Left ventricle myocardium inferior (tissue), 1 donor: ENCODE data around the gene ABCC6. TPM values are rescaled to one million over a fixed set of nuclear protein-coding genes. Genes with fewer than 3 reads are reported as not detected.
"Not testable (repeated sequence)": the region's sequence is repeated elsewhere in the genome, so short reads cannot be mapped to it uniquely, and the experiment has no call there.

Experiments
- DNase-seq: peaks from one replicate; pipeline ENCODE4 v3.0.0-alpha.2; 2020
- H3K27ac ChIP-seq: fragments of 200-600 bp; replicated peaks from 2 replicates; pipeline ENCODE4 v1.8.0; 2021
- H3K27me3 ChIP-seq: fragments of 200-600 bp; 2 replicates; pipeline ENCODE4 v1.8.0; 2021; ENCODE audit warnings: low read depth
- H3K36me3 ChIP-seq: fragments of 200-600 bp; 2 replicates; pipeline ENCODE4 v1.8.0; 2021
- H3K4me1 ChIP-seq: fragments of 200-600 bp; 2 replicates; pipeline ENCODE4 v1.8.0; 2021
- H3K4me3 ChIP-seq: fragments of 200-600 bp; 2 replicates; pipeline ENCODE4 v1.8.0; 2021; ENCODE audit warnings: mild to moderate bottlenecking, moderate library complexity
- H3K9me3 ChIP-seq: fragments of 200-600 bp; replicated peaks from 2 replicates; pipeline ENCODE4 v1.8.0; 2021
- CTCF ChIP-seq: fragments of 200-600 bp; IDR thresholded peaks from 2 replicates; pipeline ENCODE4 v1.8.0; 2021; ENCODE audit warnings: antibody characterized with exemption, mild to moderate bottlenecking, borderline replicate concordance
- intact Hi-C: fragments of 100-400 bp; cut with micrococcal nuclease; formaldehyde crosslinking; loops from one replicate; pipeline ENCODE4 v1.11.0; 2022
- total RNA-seq: library from RNA; stranded (reverse); fragmentation: NEBNext Ultra II Directional; extraction: Animal tissue kit (Norgen Biotek cat#: 25700); gene quantifications from one replicate; pipeline ENCODE4 v1.2.1, GENCODE V29; 2021
- donor health status: DM: no; HTN: yes; CAD: no; lungs with severe emphysema.

ABCC6 gene
- total RNA-seq, 1 donor from 2014 or later, result 1.2 TPM

GRCh38 chr16:16182918-16183317 is 40.4 kb downstream of the ABCC6 start:
- no peak overlapping the region for H3K4me3 ChIP-seq
- H3K27ac ChIP-seq, result no peak overlapping the region
- intact Hi-C loops, result no loop called here
- no peaks in the 10 kb centered on the region for H3K9me3 ChIP-seq
- peaks cover 4% of the 10 kb centered on the region for H3K4me1 ChIP-seq
- DNase-seq, result no peak
- TF ChIP-seq CTCF, result no peak
- H3K36me3 ChIP-seq, result no peaks in the 10 kb centered on the region
- H3K27me3 ChIP-seq, result no peaks in the 10 kb centered on the region

GRCh38 chr16:16181748-16182147 is 41.5 kb downstream of the ABCC6 start:
- H3K4me1 ChIP-seq, H3K27ac ChIP-seq, H3K4me3 ChIP-seq, DNase-seq, intact Hi-C loops, H3K9me3 ChIP-seq, H3K36me3 ChIP-seq, H3K27me3 ChIP-seq: not testable (repeated sequence)

DNA sequence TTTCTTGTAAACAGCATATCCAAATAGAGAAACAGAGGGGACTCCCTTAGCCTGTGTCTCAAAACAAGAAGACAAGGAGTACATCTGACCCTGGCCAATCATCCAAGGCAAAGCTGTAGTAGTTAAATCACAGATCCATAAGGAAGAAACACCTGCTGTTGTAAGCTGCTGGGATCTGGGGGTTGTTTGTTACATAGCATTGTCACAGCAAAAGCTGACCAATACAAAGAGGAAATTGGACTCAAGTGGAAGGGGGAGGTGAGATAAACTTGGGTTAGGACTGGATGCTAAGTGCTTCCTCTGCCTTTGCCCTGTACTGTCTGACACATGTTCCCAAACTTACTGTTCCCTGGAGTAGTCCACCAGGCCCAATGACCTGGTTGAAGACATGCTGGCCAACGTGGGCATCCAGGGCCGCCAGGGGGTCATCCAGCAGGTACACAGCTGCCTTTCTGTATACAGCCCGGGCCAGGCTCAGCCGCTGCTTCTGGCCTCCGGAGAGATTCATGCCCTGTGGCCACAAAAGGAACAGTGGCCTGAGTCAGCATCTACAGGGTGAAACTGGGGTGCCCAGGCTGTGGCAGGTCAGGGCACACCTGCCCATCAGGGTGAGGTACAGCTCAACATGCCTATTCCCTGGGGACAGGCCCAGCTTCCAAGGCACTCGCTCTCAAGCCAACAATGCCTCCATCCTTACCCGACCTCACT is 44.7 kb downstream of the ABCC6 start:
- Histone ChIP-seq H3K27me3 (no peaks in the 10 kb centered on the region), H3K36me3 (no peaks in the 10 kb centered on the region), H3K27ac (no peak overlapping the region), H3K4me3 (no peak overlapping the region), H3K4me1 (peaks cover 4% of the 10 kb centered on the region), H3K9me3 (peaks cover 7% of the 10 kb centered on the region)
- intact Hi-C loops, result no loop called here
- no peak for TF ChIP-seq CTCF
- DNase-seq, result no peak

GRCh38 chr16:16176328-16176727 is 47.0 kb downstream of the ABCC6 start:
- DNase-seq, result no peak
- H3K36me3 ChIP-seq, result no peaks in the 10 kb centered on the region
- no peak for TF ChIP-seq CTCF
- no peak overlapping the region for H3K27ac ChIP-seq
- no peaks in the 10 kb centered on the region for H3K4me1 ChIP-seq
- H3K27me3 ChIP-seq, result no peaks in the 10 kb centered on the region
- intact Hi-C loops, result no loop called here
- H3K4me3 ChIP-seq, result no peak overlapping the region
- H3K9me3 ChIP-seq, result peaks cover 7% of the 10 kb centered on the region

DNA sequence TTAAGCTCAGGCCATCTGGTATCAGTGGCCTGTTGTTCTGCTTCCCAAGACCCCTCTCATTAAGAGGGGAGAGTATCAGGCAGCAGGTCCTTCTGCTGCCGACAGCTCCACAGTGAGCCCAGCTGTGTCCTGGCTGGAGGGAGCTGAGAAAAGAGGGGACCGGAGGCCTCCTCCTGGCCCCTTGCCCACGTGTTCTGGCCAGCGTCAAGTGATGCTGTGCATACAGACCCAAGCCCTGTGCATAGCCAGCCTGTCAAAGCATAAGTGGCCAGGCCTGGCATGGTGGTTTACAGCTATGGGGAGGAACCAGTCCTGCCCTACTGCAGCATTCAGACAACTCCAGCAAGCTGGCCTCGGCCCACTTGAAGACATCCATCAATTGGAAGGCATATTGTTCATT is 48.0 kb downstream of the ABCC6 start:
- H3K36me3 ChIP-seq, result no peaks in the 10 kb centered on the region
- DNase-seq, result peak; percentile 50
- intact Hi-C loops, result no loop called here
- H3K4me1 ChIP-seq, result no peaks in the 10 kb centered on the region
- peaks cover 7% of the 10 kb centered on the region for H3K9me3 ChIP-seq
- no peak for TF ChIP-seq CTCF
- no peaks in the 10 kb centered on the region for H3K27me3 ChIP-seq
- H3K27ac ChIP-seq, result no peak overlapping the region
- H3K4me3 ChIP-seq, result no peak overlapping the region

DNA sequence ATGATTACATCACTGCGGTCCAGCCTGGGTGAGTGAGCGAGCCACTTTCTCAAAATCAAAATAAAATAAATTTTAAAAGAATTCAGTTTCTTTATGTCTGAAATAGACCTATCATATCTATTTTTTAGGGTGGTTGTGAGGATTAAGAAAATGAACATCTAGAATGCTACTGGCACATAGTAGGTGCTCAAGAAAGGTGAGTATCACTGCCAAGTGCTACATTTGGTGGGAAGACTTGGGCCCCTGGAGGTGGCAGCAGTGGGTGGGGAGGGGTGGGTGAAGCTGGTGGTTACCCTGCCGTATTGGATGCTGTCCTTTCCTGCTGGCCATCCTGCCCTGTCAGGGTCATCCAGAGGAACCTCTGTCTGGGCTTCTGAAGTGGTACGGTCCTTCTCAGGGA is 50.3 kb downstream of the ABCC6 start:
- Histone ChIP-seq H3K27ac (no peak overlapping the region), H3K36me3 (no peaks in the 10 kb centered on the region), H3K4me1 (no peaks in the 10 kb centered on the region), H3K4me3 (no peak overlapping the region), H3K27me3 (no peaks in the 10 kb centered on the region), H3K9me3 (peaks cover 7% of the 10 kb centered on the region)
- no peak for DNase-seq
- TF ChIP-seq CTCF, result no peak
- intact Hi-C loops, result no loop called here
